Measurements from ENCODE around the gene EDIL3. TPM values are rescaled to one million over a fixed set of nuclear protein-coding genes. Genes with fewer than 3 reads are reported as not detected.

Gene EDIL3
- total and polyA plus RNA-seq, 4 donors = 70.2 to 246 (median 79.5) TPM

- H3K27ac ChIP-seq (ENCODE audit: low read depth, low read length) = no peak overlapping the region
- no peak for DNase-seq (ENCODE audit: low read depth in 4 of 6, low spot score in 6 of 6)
- H3K27me3 ChIP-seq (ENCODE audit: control insufficient read depth, insufficient read depth, low read length) = no peaks in the 10 kb centered on the region
- WGBS (ENCODE audit: insufficient coverage) = no CpG with 5 or more reads among the region's 2 CpGs
- H3K9me3 ChIP-seq (ENCODE audit: control insufficient read depth, insufficient read depth, low read length) = no peaks in the 10 kb centered on the region
- H3K4me1 ChIP-seq (ENCODE audit: control insufficient read depth, insufficient read depth, low read length) = no peaks in the 10 kb centered on the region
- H3K36me3 ChIP-seq (ENCODE audit: control insufficient read depth, insufficient read depth, low read length) = no peaks in the 10 kb centered on the region
- H3K4me3 ChIP-seq (ENCODE audit: low read depth, low read length) = no peak overlapping the region
Observed at GRCh38 chr5:83895860-83896259, 488.8 kb downstream of the EDIL3 start.

GRCh38 chr5:83891261-83891660, 493.4 kb downstream of the EDIL3 start:
- no CpG with 5 or more reads among the region's 2 CpGs for WGBS (ENCODE audit: insufficient coverage)

More at GRCh38 chr5:83891261-83891660, 493.4 kb downstream of the EDIL3 start:
- H3K4me3 ChIP-seq (ENCODE audit: low read depth, low read length) = no peak overlapping the region
- no peak overlapping the region for H3K27ac ChIP-seq (ENCODE audit: low read depth, low read length)
- H3K4me1 ChIP-seq (ENCODE audit: control insufficient read depth, insufficient read depth, low read length) = no peaks in the 10 kb centered on the region
- no peaks in the 10 kb centered on the region for H3K27me3 ChIP-seq (ENCODE audit: control insufficient read depth, insufficient read depth, low read length)
- H3K36me3 ChIP-seq (ENCODE audit: control insufficient read depth, insufficient read depth, low read length) = no peaks in the 10 kb centered on the region
- H3K9me3 ChIP-seq (ENCODE audit: control insufficient read depth, insufficient read depth, low read length) = no peaks in the 10 kb centered on the region
- DNase-seq (ENCODE audit: low read depth in 4 of 6, low spot score in 6 of 6) = no peak

Small RNA genes within 50 kb of the gene (small RNA-seq; reads per million reads assigned to genes)
- gene RNU6-448P (ENCODE audit: low replicate concordance) = not detected

Measured in spinal cord (tissue), 10 donors.